Measurements from ENCODE around the gene ATP6V1C2. TPM values are rescaled to one million over a fixed set of nuclear protein-coding genes. Genes with fewer than 3 reads are reported as not detected.

The ATP6V1C2 gene
- total and polyA plus RNA-seq, 4 donors = 0.55 to 2.5 (median 1.0) TPM

DNA sequence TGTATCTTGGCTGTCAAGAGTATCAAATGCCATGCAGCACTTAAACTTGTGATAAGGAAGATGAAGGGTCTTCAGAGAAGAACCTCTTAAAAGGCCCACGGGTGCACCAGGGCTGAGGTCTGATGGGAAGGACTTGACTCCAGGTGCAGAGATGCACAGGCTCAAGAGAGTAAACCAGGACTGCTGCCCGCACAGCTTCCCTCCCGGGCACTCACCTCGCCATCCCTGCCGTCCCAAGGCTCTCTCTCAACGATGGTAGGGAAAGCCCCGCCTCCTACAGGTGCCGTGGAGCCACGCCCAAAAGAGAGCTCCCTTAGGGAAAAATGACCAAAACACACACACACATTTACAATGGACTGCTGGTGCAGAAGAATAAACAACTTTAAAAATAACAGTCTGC, 63.3 kb downstream of the ATP6V1C2 start:
- no peaks in the 10 kb centered on the region for H3K9me3 ChIP-seq (ENCODE audit: control insufficient read depth in 4 of 4, insufficient read depth in 3 of 4, low read length in 3 of 4)
- WGBS, 2 donors = 76 to 87% methylated on average over 9 of the region's 9 CpGs
- H3K27ac ChIP-seq (ENCODE audit: low read depth in 1 of 2, low read length in 1 of 2) = no peak overlapping the region
- no peak overlapping the region for H3K9ac ChIP-seq (ENCODE audit: insufficient read depth in 1 of 2, low read length in 2 of 2)
- DNase-seq (no peak), ATAC-seq (ENCODE audit: insufficient read depth, low FRiP score) (no peak)
- TF ChIP-seq, protein P1, sequence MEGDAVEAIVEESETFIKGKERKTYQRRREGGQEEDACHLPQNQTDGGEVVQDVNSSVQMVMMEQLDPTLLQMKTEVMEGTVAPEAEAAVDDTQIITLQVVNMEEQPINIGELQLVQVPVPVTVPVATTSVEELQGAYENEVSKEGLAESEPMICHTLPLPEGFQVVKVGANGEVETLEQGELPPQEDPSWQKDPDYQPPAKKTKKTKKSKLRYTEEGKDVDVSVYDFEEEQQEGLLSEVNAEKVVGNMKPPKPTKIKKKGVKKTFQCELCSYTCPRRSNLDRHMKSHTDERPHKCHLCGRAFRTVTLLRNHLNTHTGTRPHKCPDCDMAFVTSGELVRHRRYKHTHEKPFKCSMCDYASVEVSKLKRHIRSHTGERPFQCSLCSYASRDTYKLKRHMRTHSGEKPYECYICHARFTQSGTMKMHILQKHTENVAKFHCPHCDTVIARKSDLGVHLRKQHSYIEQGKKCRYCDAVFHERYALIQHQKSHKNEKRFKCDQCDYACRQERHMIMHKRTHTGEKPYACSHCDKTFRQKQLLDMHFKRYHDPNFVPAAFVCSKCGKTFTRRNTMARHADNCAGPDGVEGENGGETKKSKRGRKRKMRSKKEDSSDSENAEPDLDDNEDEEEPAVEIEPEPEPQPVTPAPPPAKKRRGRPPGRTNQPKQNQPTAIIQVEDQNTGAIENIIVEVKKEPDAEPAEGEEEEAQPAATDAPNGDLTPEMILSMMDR (IDR thresholded peaks at IDR 0.05; ENCODE audit: control extremely low read depth, extremely low read depth) = no peak
- H3K36me3 ChIP-seq (ENCODE audit: control insufficient read depth in 4 of 4, insufficient read depth in 4 of 4, low read length in 4 of 4) = peaks cover 24 to 65% (median 46%) of the 10 kb centered on the region in 4 donors
- H3K4me1 ChIP-seq (ENCODE audit: control insufficient read depth in 5 of 5, insufficient read depth in 5 of 5, low read length in 5 of 5) = peaks cover 0 to 7% (median 0%) of the 10 kb centered on the region in 5 donors
- H3K27me3 ChIP-seq (ENCODE audit: control insufficient read depth in 3 of 3, insufficient read depth in 3 of 3, low read length in 2 of 3) = no peaks in the 10 kb centered on the region
- H3K4me3 ChIP-seq = no peak overlapping the region

DNA sequence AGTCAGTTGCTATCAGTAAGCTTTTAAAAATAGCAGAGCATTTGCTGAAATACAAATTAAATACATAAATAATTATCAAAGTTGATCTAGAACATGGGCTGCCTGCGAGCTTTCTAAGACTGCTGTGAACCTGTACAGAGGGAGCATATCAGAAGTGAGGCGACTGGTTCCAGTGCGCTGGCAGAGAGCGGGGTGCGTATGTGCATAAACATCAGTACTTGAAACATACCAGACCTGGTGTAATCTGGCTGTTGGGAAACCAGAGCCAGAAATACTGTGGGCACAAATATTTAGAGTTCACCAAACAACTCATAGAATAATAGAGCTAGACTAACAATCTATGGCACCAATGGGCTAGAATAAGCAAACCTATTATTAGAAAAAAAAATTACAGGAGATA, 63.8 kb downstream of the ATP6V1C2 start:
- TF ChIP-seq, protein P1 (IDR thresholded peaks at IDR 0.05; ENCODE audit: control extremely low read depth, extremely low read depth) = no peak
- H3K27me3 ChIP-seq (ENCODE audit: control insufficient read depth in 3 of 3, insufficient read depth in 3 of 3, low read length in 2 of 3) = no peaks in the 10 kb centered on the region
- peaks cover 27 to 65% (median 43%) of the 10 kb centered on the region in 4 donors for H3K36me3 ChIP-seq (ENCODE audit: control insufficient read depth in 4 of 4, insufficient read depth in 4 of 4, low read length in 4 of 4)
- DNase-seq (no peak), ATAC-seq (ENCODE audit: insufficient read depth, low FRiP score) (no peak)
- H3K27ac ChIP-seq (ENCODE audit: low read depth in 1 of 2, low read length in 1 of 2) = no peak overlapping the region
- WGBS, 2 donors = 89 to 96% methylated on average over 5 of the region's 5 CpGs
- H3K9me3 ChIP-seq (ENCODE audit: control insufficient read depth in 4 of 4, insufficient read depth in 3 of 4, low read length in 3 of 4) = no peaks in the 10 kb centered on the region
- no peak overlapping the region for H3K9ac ChIP-seq (ENCODE audit: insufficient read depth in 1 of 2, low read length in 2 of 2)
- H3K4me1 ChIP-seq (ENCODE audit: control insufficient read depth in 5 of 5, insufficient read depth in 5 of 5, low read length in 5 of 5) = peaks cover 0 to 7% (median 0%) of the 10 kb centered on the region in 5 donors
- no peak overlapping the region for H3K4me3 ChIP-seq

DNA sequence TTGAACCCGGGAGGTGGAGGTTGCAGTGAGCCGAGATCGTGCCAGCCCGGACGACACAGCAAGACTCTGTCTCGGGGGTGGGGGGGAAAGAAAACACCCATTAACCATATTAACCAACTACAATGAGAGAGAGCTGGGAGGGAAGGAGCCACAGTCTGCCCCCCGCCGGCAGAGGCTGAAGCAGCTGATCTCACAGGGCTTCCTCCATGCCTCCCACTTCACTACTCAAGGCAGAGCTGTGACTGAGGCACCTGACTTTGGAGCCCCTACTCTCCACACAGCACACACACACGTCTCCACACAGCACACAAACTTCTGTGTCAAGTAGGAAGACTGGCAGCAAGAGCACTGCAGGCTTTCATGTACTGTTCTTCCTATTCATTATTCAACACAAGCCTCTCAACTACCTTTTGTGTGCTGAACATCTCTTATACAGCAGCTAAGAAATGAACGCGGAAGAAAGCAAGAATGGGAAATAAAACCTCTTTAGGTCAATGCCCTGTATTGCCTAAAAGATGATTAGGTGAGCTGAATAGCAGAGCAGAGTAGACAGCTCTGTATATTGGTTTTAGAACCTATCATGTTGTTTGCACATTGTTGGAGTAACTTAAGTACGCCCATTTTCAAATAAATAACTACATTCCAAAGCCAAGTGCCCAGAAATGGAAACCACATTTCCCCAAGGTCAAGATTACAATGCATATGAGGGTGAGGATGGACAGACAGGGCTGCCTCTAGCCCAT, 65.0 kb downstream of the ATP6V1C2 start:
- H3K27me3 ChIP-seq (ENCODE audit: control insufficient read depth in 3 of 3, insufficient read depth in 3 of 3, low read length in 2 of 3) = no peaks in the 10 kb centered on the region
- peaks cover 34 to 71% (median 48%) of the 10 kb centered on the region in 4 donors for H3K36me3 ChIP-seq (ENCODE audit: control insufficient read depth in 4 of 4, insufficient read depth in 4 of 4, low read length in 4 of 4)
- H3K9ac ChIP-seq (ENCODE audit: insufficient read depth in 1 of 2, low read length in 2 of 2) = no peak overlapping the region
- WGBS, 2 donors = 76 to 89% methylated on average over 9 to 12 of the region's 12 CpGs
- DNase-seq (no peak), ATAC-seq (ENCODE audit: insufficient read depth, low FRiP score) (no peak)
- no peak overlapping the region for H3K4me3 ChIP-seq
- peaks cover 0 to 7% (median 0%) of the 10 kb centered on the region in 5 donors for H3K4me1 ChIP-seq (ENCODE audit: control insufficient read depth in 5 of 5, insufficient read depth in 5 of 5, low read length in 5 of 5)
- TF ChIP-seq, protein P1 (IDR thresholded peaks at IDR 0.05; ENCODE audit: control extremely low read depth, extremely low read depth) = no peak
- H3K27ac ChIP-seq (ENCODE audit: low read depth in 1 of 2, low read length in 1 of 2) = peak overlapping the region in 1 of 2 donors; percentile 39
- no peaks in the 10 kb centered on the region for H3K9me3 ChIP-seq (ENCODE audit: control insufficient read depth in 4 of 4, insufficient read depth in 3 of 4, low read length in 3 of 4)
